Uterus (tissue), 4 donors: Measurements from ENCODE around the gene SRC. TPM values are rescaled to one million over a fixed set of nuclear protein-coding genes. Genes with fewer than 3 reads are reported as not detected.

Experiments used
- DNase-seq, 2 donors: peaks; one replicate each; pipeline ENCODE4 v3.0.0-alpha.2; 2019 to 2020
- H3K27ac ChIP-seq, 2 donors: fragments of 200-600 bp; sonication (generic); 1 replicate in 1 of 2; 2 replicates in 1 of 2; pipeline ENCODE4 v1.5.1; 2016 to 2018
- H3K27me3 ChIP-seq, 2 donors: fragments of 200-600 bp; sonication (generic); one replicate each; pipeline ENCODE4 v1.5.1; 2018 to 2019; ENCODE audit warnings: control low read depth in 1 of 2
- H3K36me3 ChIP-seq, 2 donors: fragments of 200-600 bp; sonication (generic); one replicate each; pipeline ENCODE4 v1.5.1; 2019; ENCODE audit warnings: control low read depth in 1 of 2
- H3K4me1 ChIP-seq, 2 donors: fragments of 200-600 bp; sonication (generic); one replicate each; pipeline ENCODE4 v1.5.1; 2018 to 2019; ENCODE audit warnings: control low read depth in 1 of 2
- H3K4me3 ChIP-seq, 2 donors: fragments of 200-600 bp; sonication (generic); 1 replicate in 1 of 2; 2 replicates in 1 of 2; pipeline ENCODE4 v1.5.1; 2018 to 2019; ENCODE audit warnings: mild to moderate bottlenecking in 1 of 2
- H3K9me3 ChIP-seq, 2 donors: fragments of 200-600 bp; sonication (generic); one replicate each; pipeline ENCODE4 v1.5.1; 2019; ENCODE audit warnings: control low read depth in 1 of 2
- CTCF ChIP-seq, 4 experiments: fragments of 200-600 bp in 2 of 4; fragments of 450-650 bp in 2 of 4; sonication (generic) in 2 of 4; IDR thresholded peaks; one replicate each; pipeline ENCODE4 v1.5.1; 2016 to 2019; ENCODE audit warnings: antibody characterized with exemption in 4 of 4, mild to moderate bottlenecking in 2 of 4, moderate library complexity in 1 of 4
- POLR2A ChIP-seq, 2 donors: fragments of 450-650 bp; IDR thresholded peaks; one replicate each; pipeline ENCODE4 v1.6.1; 2016; ENCODE audit warnings: antibody characterized with exemption in 2 of 2, mild to moderate bottlenecking in 1 of 2, moderate library complexity in 1 of 2
- intact Hi-C: fragments of 100-400 bp; cut with DNase I; formaldehyde crosslinking; loops from one replicate; pipeline ENCODE4 v1.15.1; 2023; ENCODE audit warnings: low total_unique reads
- total RNA-seq, 4 donors: library from RNA; depleted of rRNA in 3 of 4; stranded (reverse); fragments of >200 nt in 3 of 4; gene quantifications; one replicate each; pipeline versions ENCODE4 v1.1.0 to v1.2.4, GENCODE V29; 2014 to 2023
- donor health status: DM: yes; HTN: yes; CAD: no.

SRC gene
- total RNA-seq, 4 donors from 2014 or later: 25.0 to 110 (median 34.1) TPM

GRCh38 chr20:37446286-37447032 is 100.5 kb downstream of the SRC start:
- H3K4me1 ChIP-seq: no peaks in the 10 kb centered on the region
- H3K4me3 ChIP-seq: no peak overlapping the region
- no peaks in the 10 kb centered on the region for H3K36me3 ChIP-seq
- no peaks in the 10 kb centered on the region for H3K27me3 ChIP-seq
- H3K9me3 ChIP-seq: no peaks in the 10 kb centered on the region
- intact Hi-C loops: no loop called here
- DNase-seq: no peak
- H3K27ac ChIP-seq: no peak overlapping the region
- TF ChIP-seq POLR2A (IDR thresholded peaks at IDR 0.05) (no peak), CTCF (IDR thresholded peaks at IDR 0.05) (no peak)

- Histone ChIP-seq H3K4me1 (no peaks in the 10 kb centered on the region), H3K27ac (no peak overlapping the region), H3K4me3 (no peak overlapping the region), H3K36me3 (no peaks in the 10 kb centered on the region), H3K27me3 (no peaks in the 10 kb centered on the region), H3K9me3 (no peaks in the 10 kb centered on the region)
- DNase-seq: no peak
- TF ChIP-seq POLR2A (IDR thresholded peaks at IDR 0.05): no peak
- TF ChIP-seq CTCF (IDR thresholded peaks at IDR 0.05): no peak
- intact Hi-C loops: no loop called here
Measured at GRCh38 chr20:37447688-37448087, 101.7 kb downstream of the SRC start.

GRCh38 chr20:37449276-37449675 is 103.3 kb downstream of the SRC start:
- no peak for DNase-seq
- Histone ChIP-seq H3K9me3 (no peaks in the 10 kb centered on the region), H3K27me3 (no peaks in the 10 kb centered on the region), H3K36me3 (no peaks in the 10 kb centered on the region), H3K4me1 (no peaks in the 10 kb centered on the region), H3K27ac (no peak overlapping the region), H3K4me3 (no peak overlapping the region)
- intact Hi-C loops: no loop called here
- TF ChIP-seq POLR2A (IDR thresholded peaks at IDR 0.05) (no peak), CTCF (IDR thresholded peaks at IDR 0.05) (no peak)

- TF ChIP-seq CTCF (IDR thresholded peaks at IDR 0.05): no peak
- TF ChIP-seq POLR2A (IDR thresholded peaks at IDR 0.05): no peak
Measured at GRCh38 chr20:37450344-37450743, 104.4 kb downstream of the SRC start.

GRCh38 chr20:37451616-37452015 is 105.7 kb downstream of the SRC start:
- Histone ChIP-seq H3K27me3 (no peaks in the 10 kb centered on the region), H3K4me3 (no peak overlapping the region), H3K36me3 (no peaks in the 10 kb centered on the region), H3K27ac (no peak overlapping the region), H3K9me3 (peaks cover 0 to 13% of the 10 kb centered on the region in 2 donors), H3K4me1 (no peaks in the 10 kb centered on the region)
- DNase-seq: no peak
- intact Hi-C loops: no loop called here
- TF ChIP-seq POLR2A (IDR thresholded peaks at IDR 0.05) (no peak), CTCF (IDR thresholded peaks at IDR 0.05) (no peak)

More at GRCh38 chr20:37450344-37450743, 104.4 kb downstream of the SRC start:
- Histone ChIP-seq H3K9me3 (peaks cover 0 to 7% of the 10 kb centered on the region in 2 donors), H3K36me3 (no peaks in the 10 kb centered on the region), H3K27me3 (no peaks in the 10 kb centered on the region), H3K4me1 (no peaks in the 10 kb centered on the region), H3K27ac (no peak overlapping the region), H3K4me3 (no peak overlapping the region)
- intact Hi-C loops: no loop called here
- no peak for DNase-seq
